Fibroblast of the aortic adventitia (primary cell): ENCODE measurements around the gene FAM162B. TPM values are rescaled to one million over a fixed set of nuclear protein-coding genes. Genes with fewer than 3 reads are reported as not detected.
"Not testable (repeated sequence)": the region's sequence is repeated elsewhere in the genome, so short reads cannot be mapped to it uniquely, and the experiment has no call there.

Experiments used
- DNase-seq: peaks from one replicate; pipeline ENCODE4 v3.0.0-alpha.2; 2010; ENCODE audit warnings: low read depth
- H3K4me3 ChIP-seq: 2 replicates; pipeline ENCODE4 v1.5.1; 2011; ENCODE audit warnings: low read depth, mild to moderate bottlenecking, control low read depth, low read length, moderate library complexity
- total RNA-seq: library from RNA; depleted of rRNA; stranded (reverse); fragments of >200 nt; gene quantifications from 2 replicates; pipeline ENCODE4 v1.2.3, GENCODE V29; 2012; ENCODE audit warnings: low replicate concordance
- TF ChIP-seq, protein P1 (sequence below): IDR thresholded peaks from 2 replicates; pipeline ENCODE4 v1.5.1; 2011; ENCODE audit warnings: mild to moderate bottlenecking, low read length, control low read depth, inconsistent platforms; ENCODE audit not compliant: insufficient read depth

FAM162B gene
- total RNA-seq, 1 donor, result not detected

DNA sequence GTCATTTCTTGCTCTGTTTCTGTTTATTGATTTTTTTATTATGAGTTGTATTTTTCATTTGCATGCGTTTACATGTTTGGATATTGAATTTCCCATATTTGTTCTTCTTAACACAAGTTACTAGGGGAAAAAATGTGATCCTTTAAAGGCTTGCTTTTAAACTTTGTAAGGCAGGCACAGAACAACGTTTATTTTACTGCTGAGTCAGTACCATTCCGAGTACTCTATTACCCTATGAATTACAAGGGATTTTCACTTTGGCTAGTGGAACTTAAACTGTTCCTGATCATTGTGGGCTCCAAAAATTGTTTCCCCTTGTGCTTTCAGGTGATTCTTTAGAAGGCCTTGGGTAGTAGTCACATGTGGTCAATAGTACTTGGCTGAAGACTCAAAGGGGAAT is 28.5 kb downstream of the FAM162B start:
- DNase-seq, result no peak
- no peak overlapping the region for H3K4me3 ChIP-seq
- TF ChIP-seq, protein P1, sequence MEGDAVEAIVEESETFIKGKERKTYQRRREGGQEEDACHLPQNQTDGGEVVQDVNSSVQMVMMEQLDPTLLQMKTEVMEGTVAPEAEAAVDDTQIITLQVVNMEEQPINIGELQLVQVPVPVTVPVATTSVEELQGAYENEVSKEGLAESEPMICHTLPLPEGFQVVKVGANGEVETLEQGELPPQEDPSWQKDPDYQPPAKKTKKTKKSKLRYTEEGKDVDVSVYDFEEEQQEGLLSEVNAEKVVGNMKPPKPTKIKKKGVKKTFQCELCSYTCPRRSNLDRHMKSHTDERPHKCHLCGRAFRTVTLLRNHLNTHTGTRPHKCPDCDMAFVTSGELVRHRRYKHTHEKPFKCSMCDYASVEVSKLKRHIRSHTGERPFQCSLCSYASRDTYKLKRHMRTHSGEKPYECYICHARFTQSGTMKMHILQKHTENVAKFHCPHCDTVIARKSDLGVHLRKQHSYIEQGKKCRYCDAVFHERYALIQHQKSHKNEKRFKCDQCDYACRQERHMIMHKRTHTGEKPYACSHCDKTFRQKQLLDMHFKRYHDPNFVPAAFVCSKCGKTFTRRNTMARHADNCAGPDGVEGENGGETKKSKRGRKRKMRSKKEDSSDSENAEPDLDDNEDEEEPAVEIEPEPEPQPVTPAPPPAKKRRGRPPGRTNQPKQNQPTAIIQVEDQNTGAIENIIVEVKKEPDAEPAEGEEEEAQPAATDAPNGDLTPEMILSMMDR, result no peak

DNA sequence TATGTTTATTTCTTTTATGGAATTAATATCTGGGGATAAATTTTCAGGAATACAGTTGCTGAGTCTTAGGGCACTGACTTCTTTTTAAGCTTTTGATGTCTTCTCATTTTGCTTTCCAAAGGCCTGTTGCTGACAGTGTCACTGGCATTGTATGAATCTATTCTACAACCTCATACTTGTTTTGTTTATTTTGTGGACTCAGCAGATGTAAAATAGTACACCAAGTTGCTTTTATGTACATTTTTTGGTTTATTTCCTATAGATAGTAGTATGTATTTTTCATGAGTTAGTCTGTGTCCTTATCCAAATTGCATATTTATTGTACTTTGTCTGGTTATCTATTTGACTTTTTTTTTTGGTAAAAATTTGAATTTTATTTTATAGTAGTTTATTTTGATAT is 35.0 kb downstream of the FAM162B start:
- DNase-seq, result no peak
- H3K4me3 ChIP-seq, result no peak overlapping the region
- TF ChIP-seq, protein P1, result no peak

- no peak overlapping the region for H3K4me3 ChIP-seq
- TF ChIP-seq, protein P1, result no peak
- DNase-seq, result no peak
These were observed 38.6 kb downstream of the FAM162B start for GRCh38 chr6:116726947-116727346.

- DNase-seq, result no peak
- no peak overlapping the region for H3K4me3 ChIP-seq
- TF ChIP-seq, protein P1, result no peak
These were observed 50.8 kb downstream of the FAM162B start for GRCh38 chr6:116714761-116715160.

DNA sequence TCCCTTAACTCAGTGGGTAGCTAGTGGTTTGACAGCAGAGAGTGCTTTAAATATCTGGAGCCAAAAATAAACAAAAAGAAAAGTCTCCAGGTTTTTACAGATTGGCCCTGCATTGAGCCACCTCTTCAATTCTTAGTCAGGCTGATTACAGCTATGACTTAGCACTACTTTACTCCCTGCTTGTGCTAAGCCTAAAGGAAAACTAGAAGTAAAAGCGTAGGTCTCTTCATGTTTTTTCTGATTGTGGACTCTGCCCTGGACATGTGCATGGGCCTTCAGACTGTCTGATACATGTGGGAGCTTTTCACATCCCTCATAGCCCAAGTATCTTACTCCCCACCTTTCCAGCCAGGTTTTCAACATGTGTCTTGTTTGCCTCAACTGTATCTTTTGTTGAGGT is 51.2 kb downstream of the FAM162B start:
- TF ChIP-seq, protein P1, result no peak
- no peak for DNase-seq
- H3K4me3 ChIP-seq, result no peak overlapping the region

GRCh38 chr6:116705917-116706316 is 59.6 kb downstream of the FAM162B start:
- TF ChIP-seq, protein P1, result no peak
- DNase-seq, result no peak
- no peak overlapping the region for H3K4me3 ChIP-seq

DNA sequence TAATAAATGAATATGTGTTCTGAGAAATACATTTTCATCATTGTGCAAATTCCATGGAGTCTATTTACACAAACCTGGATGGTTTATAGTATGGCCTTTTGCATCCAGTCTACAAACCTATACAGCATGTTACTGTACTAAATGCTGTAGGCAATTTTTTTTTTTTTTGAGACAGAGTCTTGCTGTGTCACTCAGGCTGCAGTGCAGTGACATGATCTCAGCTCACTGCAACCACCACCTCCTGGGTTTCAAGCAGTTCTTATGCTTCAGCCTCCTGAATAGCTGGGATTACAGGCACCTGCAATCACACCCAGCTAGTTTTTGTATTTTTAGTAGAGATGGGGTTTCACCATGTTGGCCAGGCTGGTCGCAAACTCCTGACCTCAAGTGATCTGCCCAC is 61.6 kb downstream of the FAM162B start:
- not testable (repeated sequence) for H3K4me3 ChIP-seq, DNase-seq

Other genes starting within 250 kb of the FAM162B start
- 0.45 TPM in 1 of 2 replicates, not detected in the other for gene TRAPPC3L, start 220.0 kb downstream of the FAM162B start, total RNA-seq
- not detected in 2 replicates for gene CALHM4, start 212.0 kb downstream of the FAM162B start, total RNA-seq
- gene RWDD1, start 194.2 kb downstream of the FAM162B start, total RNA-seq, result 66.9 and 76.7 TPM in 2 replicates
- 0.54 and 0.82 TPM in 2 replicates for gene RSPH4A, start 149.2 kb downstream of the FAM162B start, total RNA-seq
- 6.5 and 10.2 TPM in 2 replicates for gene ZUP1, start 97.0 kb downstream of the FAM162B start, total RNA-seq
- 8.3 and 13.2 TPM in 2 replicates for gene KPNA5, start 84.5 kb downstream of the FAM162B start, total RNA-seq
- not detected in 2 replicates for gene GPRC6A, start 63.4 kb upstream of the FAM162B start, total RNA-seq
- not detected in 2 replicates for gene RFX6, start 111.5 kb upstream of the FAM162B start, total RNA-seq